ENCODE results near the gene JAKMIP3.
"Not testable (repeated sequence)": the region's sequence is repeated elsewhere in the genome, so short reads cannot be mapped to it uniquely, and the experiment has no call there.

DNA sequence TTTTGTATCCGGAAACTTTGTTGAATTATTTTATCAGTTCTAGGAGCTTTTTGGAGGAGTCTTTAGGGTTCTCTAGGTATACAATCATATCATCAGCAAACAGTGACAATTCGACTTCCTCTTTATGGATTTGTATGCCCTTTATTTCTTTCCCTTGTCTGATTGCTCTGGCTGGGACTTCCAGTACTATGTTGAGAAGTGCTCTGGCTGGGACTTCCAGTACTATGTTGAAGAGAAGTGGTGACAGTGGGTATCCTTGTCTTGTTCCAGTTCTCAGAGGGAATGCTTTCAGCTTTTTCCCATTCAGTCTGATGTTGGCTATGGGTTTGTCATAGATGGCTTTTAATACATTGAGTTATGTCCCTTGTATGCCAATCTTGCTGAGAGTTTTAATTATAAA, 18.6 kb downstream of the JAKMIP3 start:
- TF ChIP-seq, protein P1, sequence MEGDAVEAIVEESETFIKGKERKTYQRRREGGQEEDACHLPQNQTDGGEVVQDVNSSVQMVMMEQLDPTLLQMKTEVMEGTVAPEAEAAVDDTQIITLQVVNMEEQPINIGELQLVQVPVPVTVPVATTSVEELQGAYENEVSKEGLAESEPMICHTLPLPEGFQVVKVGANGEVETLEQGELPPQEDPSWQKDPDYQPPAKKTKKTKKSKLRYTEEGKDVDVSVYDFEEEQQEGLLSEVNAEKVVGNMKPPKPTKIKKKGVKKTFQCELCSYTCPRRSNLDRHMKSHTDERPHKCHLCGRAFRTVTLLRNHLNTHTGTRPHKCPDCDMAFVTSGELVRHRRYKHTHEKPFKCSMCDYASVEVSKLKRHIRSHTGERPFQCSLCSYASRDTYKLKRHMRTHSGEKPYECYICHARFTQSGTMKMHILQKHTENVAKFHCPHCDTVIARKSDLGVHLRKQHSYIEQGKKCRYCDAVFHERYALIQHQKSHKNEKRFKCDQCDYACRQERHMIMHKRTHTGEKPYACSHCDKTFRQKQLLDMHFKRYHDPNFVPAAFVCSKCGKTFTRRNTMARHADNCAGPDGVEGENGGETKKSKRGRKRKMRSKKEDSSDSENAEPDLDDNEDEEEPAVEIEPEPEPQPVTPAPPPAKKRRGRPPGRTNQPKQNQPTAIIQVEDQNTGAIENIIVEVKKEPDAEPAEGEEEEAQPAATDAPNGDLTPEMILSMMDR (IDR thresholded peaks at IDR 0.05; ENCODE audit: insufficient read depth, low read length) = not testable (repeated sequence)
- not testable (repeated sequence) for TF ChIP-seq POLR2AphosphoS5 (IDR thresholded peaks at IDR 0.05; ENCODE audit: low read depth); GABPA (IDR thresholded peaks at IDR 0.05; ENCODE audit: low read depth); REST (IDR thresholded peaks at IDR 0.05; ENCODE audit: insufficient replicate concordance, low read depth); SPI1 (IDR thresholded peaks at IDR 0.05; ENCODE audit: borderline replicate concordance, low read depth)

All from HL-60 (cell line).